ENCODE measurements around the gene PABPN1L.
"Not testable (repeated sequence)": the region's sequence is repeated elsewhere in the genome, so short reads cannot be mapped to it uniquely, and the experiment has no call there.

PABPN1L gene

GRCh38 chr16:88894681-88895300 lies 28.3 kb upstream of the PABPN1L start:
- H2AFZ ChIP-seq (ENCODE audit: insufficient read depth, low read length, poor library complexity) = no peak overlapping the region
- H3K27ac ChIP-seq (ENCODE audit: low read depth, low read length) = no peak overlapping the region
- H2AK5ac ChIP-seq (ENCODE audit: low read length) = no peak overlapping the region
- no peak overlapping the region for H2BK120ac ChIP-seq (ENCODE audit: insufficient read depth, low read length, poor library complexity)
- H2BK12ac ChIP-seq (ENCODE audit: low read length) = no peak overlapping the region
- no peaks in the 10 kb centered on the region for H3K27me3 ChIP-seq (ENCODE audit: insufficient read depth, low read length)
- H2BK5ac ChIP-seq (ENCODE audit: low read depth, low read length, poor library complexity) = no peak overlapping the region
- H3K18ac ChIP-seq (ENCODE audit: low read length) = no peak overlapping the region
- peak overlapping the region; percentile 16 for H3K4me3 ChIP-seq (ENCODE audit: low read depth, low read length)
- H4K12ac ChIP-seq (ENCODE audit: low read depth, low read length) = no peak overlapping the region
- no peak overlapping the region for H4K8ac ChIP-seq (ENCODE audit: low read depth, low read length)
- no CpG with 5 or more reads among the region's 21 CpGs for WGBS (ENCODE audit: extremely low coverage, insufficient coverage, insufficient read length)
- H3K14ac ChIP-seq (ENCODE audit: low read length) = no peak overlapping the region
- no peak for DNase-seq
- no peak overlapping the region for H3K4me2 ChIP-seq (ENCODE audit: low read length)
- no peaks in the 10 kb centered on the region for H3K36me3 ChIP-seq (ENCODE audit: control insufficient read depth in 1 of 2, insufficient read depth in 2 of 2, low read length in 2 of 2)
- no peak overlapping the region for H4K91ac ChIP-seq (ENCODE audit: low read depth, low read length)
- H3K9ac ChIP-seq (ENCODE audit: low read length) = no peak overlapping the region
- H3K4me1 ChIP-seq (ENCODE audit: control insufficient read depth in 1 of 2, insufficient read depth in 2 of 2, low read length in 2 of 2) = no peaks in the 10 kb centered on the region
- H3K79me1 ChIP-seq (ENCODE audit: low read length) = no peaks in the 10 kb centered on the region
- H3K9me3 ChIP-seq (ENCODE audit: insufficient read depth, low read depth, low read length) = peaks cover 10% of the 10 kb centered on the region
- H3K23ac ChIP-seq (ENCODE audit: low read length) = no peak overlapping the region
- H3K4ac ChIP-seq (ENCODE audit: low read depth, low read length) = no peak overlapping the region
- no peaks in the 10 kb centered on the region for H3K79me2 ChIP-seq (ENCODE audit: control insufficient read depth, insufficient read depth, low read length, poor library complexity)

GRCh38 chr16:88894266-88894665 lies 27.8 kb upstream of the PABPN1L start:
- H3K23ac ChIP-seq (ENCODE audit: low read length); H2BK5ac ChIP-seq (ENCODE audit: low read depth, low read length, poor library complexity); H3K27ac ChIP-seq (ENCODE audit: low read depth, low read length); H3K14ac ChIP-seq (ENCODE audit: low read length); H3K9me3 ChIP-seq (ENCODE audit: insufficient read depth, low read depth, low read length); H2BK120ac ChIP-seq (ENCODE audit: insufficient read depth, low read length, poor library complexity); H4K91ac ChIP-seq (ENCODE audit: low read depth, low read length); H2AFZ ChIP-seq (ENCODE audit: insufficient read depth, low read length, poor library complexity); H4K8ac ChIP-seq (ENCODE audit: low read depth, low read length); DNase-seq; H2BK12ac ChIP-seq (ENCODE audit: low read length); H3K36me3 ChIP-seq (ENCODE audit: control insufficient read depth in 1 of 2, insufficient read depth in 2 of 2, low read length in 2 of 2); H3K4ac ChIP-seq (ENCODE audit: low read depth, low read length); H3K9ac ChIP-seq (ENCODE audit: low read length); H3K4me2 ChIP-seq (ENCODE audit: low read length); H3K4me3 ChIP-seq (ENCODE audit: low read depth, low read length); H3K79me2 ChIP-seq (ENCODE audit: control insufficient read depth, insufficient read depth, low read length, poor library complexity); H2AK5ac ChIP-seq (ENCODE audit: low read length); H3K27me3 ChIP-seq (ENCODE audit: insufficient read depth, low read length); H4K12ac ChIP-seq (ENCODE audit: low read depth, low read length); H3K4me1 ChIP-seq (ENCODE audit: control insufficient read depth in 1 of 2, insufficient read depth in 2 of 2, low read length in 2 of 2); H3K18ac ChIP-seq (ENCODE audit: low read length); H3K79me1 ChIP-seq (ENCODE audit: low read length): not testable (repeated sequence)
- WGBS (ENCODE audit: extremely low coverage, insufficient coverage, insufficient read length) = no CpG with 5 or more reads among the region's 6 CpGs

GRCh38 chr16:88893127-88893968 lies 26.9 kb upstream of the PABPN1L start:
- no peak overlapping the region for H3K23ac ChIP-seq (ENCODE audit: low read length)
- H3K4me3 ChIP-seq (ENCODE audit: low read depth, low read length) = no peak overlapping the region
- H3K27ac ChIP-seq (ENCODE audit: low read depth, low read length) = no peak overlapping the region
- H3K27me3 ChIP-seq (ENCODE audit: insufficient read depth, low read length) = no peaks in the 10 kb centered on the region
- H2BK12ac ChIP-seq (ENCODE audit: low read length) = no peak overlapping the region
- H2AK5ac ChIP-seq (ENCODE audit: low read length) = no peak overlapping the region
- no peak overlapping the region for H4K8ac ChIP-seq (ENCODE audit: low read depth, low read length)
- no peak for DNase-seq
- no peak overlapping the region for H4K12ac ChIP-seq (ENCODE audit: low read depth, low read length)
- no peak overlapping the region for H4K91ac ChIP-seq (ENCODE audit: low read depth, low read length)
- H2BK120ac ChIP-seq (ENCODE audit: insufficient read depth, low read length, poor library complexity) = no peak overlapping the region
- no peaks in the 10 kb centered on the region for H3K4me1 ChIP-seq (ENCODE audit: control insufficient read depth in 1 of 2, insufficient read depth in 2 of 2, low read length in 2 of 2)
- no peak overlapping the region for H3K4me2 ChIP-seq (ENCODE audit: low read length)
- H3K36me3 ChIP-seq (ENCODE audit: control insufficient read depth in 1 of 2, insufficient read depth in 2 of 2, low read length in 2 of 2) = no peaks in the 10 kb centered on the region
- H3K4ac ChIP-seq (ENCODE audit: low read depth, low read length) = no peak overlapping the region
- H3K9me3 ChIP-seq (ENCODE audit: insufficient read depth, low read depth, low read length) = peaks cover 12% of the 10 kb centered on the region
- no peak overlapping the region for H3K9ac ChIP-seq (ENCODE audit: low read length)
- no peaks in the 10 kb centered on the region for H3K79me2 ChIP-seq (ENCODE audit: control insufficient read depth, insufficient read depth, low read length, poor library complexity)
- no peak overlapping the region for H2BK5ac ChIP-seq (ENCODE audit: low read depth, low read length, poor library complexity)
- H3K18ac ChIP-seq (ENCODE audit: low read length) = no peak overlapping the region
- H2AFZ ChIP-seq (ENCODE audit: insufficient read depth, low read length, poor library complexity) = no peak overlapping the region
- no CpG with 5 or more reads among the region's 19 CpGs for WGBS (ENCODE audit: extremely low coverage, insufficient coverage, insufficient read length)
- H3K79me1 ChIP-seq (ENCODE audit: low read length) = no peaks in the 10 kb centered on the region
- H3K14ac ChIP-seq (ENCODE audit: low read length) = no peak overlapping the region

GRCh38 chr16:88892065-88892464 lies 25.6 kb upstream of the PABPN1L start:
- Histone ChIP-seq H2AFZ (ENCODE audit: insufficient read depth, low read length, poor library complexity) (no peak overlapping the region), H3K4me1 (ENCODE audit: control insufficient read depth in 1 of 2, insufficient read depth in 2 of 2, low read length in 2 of 2) (no peaks in the 10 kb centered on the region), H3K27ac (ENCODE audit: low read depth, low read length) (no peak overlapping the region), H3K23ac (ENCODE audit: low read length) (no peak overlapping the region), H3K79me1 (ENCODE audit: low read length) (no peaks in the 10 kb centered on the region), H4K12ac (ENCODE audit: low read depth, low read length) (no peak overlapping the region), H3K79me2 (ENCODE audit: control insufficient read depth, insufficient read depth, low read length, poor library complexity) (no peaks in the 10 kb centered on the region), H3K4me3 (ENCODE audit: low read depth, low read length) (no peak overlapping the region), H3K9me3 (ENCODE audit: insufficient read depth, low read depth, low read length) (peaks cover 12% of the 10 kb centered on the region), H3K36me3 (ENCODE audit: control insufficient read depth in 1 of 2, insufficient read depth in 2 of 2, low read length in 2 of 2) (no peaks in the 10 kb centered on the region), H2BK5ac (ENCODE audit: low read depth, low read length, poor library complexity) (no peak overlapping the region), H4K91ac (ENCODE audit: low read depth, low read length) (no peak overlapping the region), H3K4ac (ENCODE audit: low read depth, low read length) (no peak overlapping the region), H2BK12ac (ENCODE audit: low read length) (no peak overlapping the region), H3K4me2 (ENCODE audit: low read length) (no peak overlapping the region), H3K27me3 (ENCODE audit: insufficient read depth, low read length) (no peaks in the 10 kb centered on the region), H2AK5ac (ENCODE audit: low read length) (no peak overlapping the region), H2BK120ac (ENCODE audit: insufficient read depth, low read length, poor library complexity) (no peak overlapping the region), H4K8ac (ENCODE audit: low read depth, low read length) (no peak overlapping the region), H3K18ac (ENCODE audit: low read length) (no peak overlapping the region), H3K9ac (ENCODE audit: low read length) (no peak overlapping the region), H3K14ac (ENCODE audit: low read length) (no peak overlapping the region)
- DNase-seq = no peak
- WGBS (ENCODE audit: extremely low coverage, insufficient coverage, insufficient read length) = no CpG with 5 or more reads among the region's 20 CpGs
